ENCODE data around the gene RAD51B.

- TF ChIP-seq CTCF (IDR thresholded peaks at IDR 0.05) (no peak), POLR2A (IDR thresholded peaks at IDR 0.05) (no peak)
Measured at GRCh38 chr14:68630611-68631393, 811.2 kb downstream of the RAD51B start.

Measured in ovary (tissue), 3 donors.